HEK293T (cell line): ENCODE results near the gene HBE1.

Experiments
- ARNT ChIP-seq: fragments of 450-650 bp; IDR thresholded peaks from 2 replicates; pipeline ENCODE4 v1.6.1; 2017; ENCODE audit warnings: mild to moderate bottlenecking
- ELF4 ChIP-seq: fragments of 450-650 bp; IDR thresholded peaks from 2 replicates; pipeline ENCODE4 v1.6.1; 2017; ENCODE audit warnings: antibody characterized with exemption
- FOXK2 ChIP-seq: fragments of 450-650 bp; IDR thresholded peaks from 2 replicates; pipeline ENCODE4 v1.6.1; 2016; ENCODE audit warnings: mild to moderate bottlenecking
- FOXM1 ChIP-seq: fragments of 450-650 bp; IDR thresholded peaks from 2 replicates; pipeline ENCODE4 v1.6.1; 2017; ENCODE audit warnings: mild to moderate bottlenecking, borderline replicate concordance
- L3MBTL2 ChIP-seq: fragments of 450-650 bp; conservative IDR thresholded peaks from 2 replicates; pipeline ENCODE4 v1.6.1; 2016; ENCODE audit warnings: mild to moderate bottlenecking
- SP1 ChIP-seq: fragments of 450-650 bp; IDR thresholded peaks from 2 replicates; pipeline ENCODE4 v1.6.1; 2017
- TARDBP ChIP-seq: fragments of 450-650 bp; IDR thresholded peaks from 2 replicates; pipeline ENCODE4 v1.6.1; 2016
- ZNF384 ChIP-seq: fragments of 450-650 bp; IDR thresholded peaks from 2 replicates; pipeline ENCODE4 v1.6.1; 2016

DNA sequence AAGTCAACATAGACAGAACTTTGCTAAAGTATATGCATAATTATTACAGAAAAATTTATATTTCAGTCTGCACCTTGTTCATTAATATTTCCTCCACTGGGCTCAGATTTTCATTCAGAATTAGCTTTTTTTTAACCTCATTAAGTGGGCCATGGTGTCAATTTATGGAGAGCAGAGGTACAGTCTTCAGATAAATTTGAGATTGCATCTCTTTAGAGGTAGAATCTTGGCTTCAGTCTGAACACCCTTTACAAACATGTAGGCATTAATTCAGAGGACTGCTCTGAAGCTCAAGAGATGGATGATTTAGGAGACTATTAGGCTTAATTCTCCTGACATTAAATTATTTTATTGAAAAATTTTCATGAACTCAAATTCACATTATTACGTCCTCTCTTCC is 39.5 kb downstream of the HBE1 start:
- no peak for TF ChIP-seq SP1
- no peak for TF ChIP-seq FOXM1
- TF ChIP-seq L3MBTL2: no peak
- TF ChIP-seq TARDBP: no peak
- no peak for TF ChIP-seq ARNT
- TF ChIP-seq FOXK2: no peak
- TF ChIP-seq ELF4: no peak
- TF ChIP-seq ZNF384: no peak
